H1 (cell line): ENCODE measurements around the gene DEAF1. TPM values are rescaled to one million over a fixed set of nuclear protein-coding genes. Genes with fewer than 3 reads are reported as not detected.

Experiments
- ASH2L ChIP-seq: fragments of 200-600, 300-600 bp; sonication (generic); IDR thresholded peaks from one replicate; pipeline ENCODE4 v1.7.1; 2017; ENCODE audit warnings: low read length
- ATF2 ChIP-seq: IDR thresholded peaks from 2 replicates; pipeline ENCODE4 v1.6.1; 2012; ENCODE audit warnings: low read length, inconsistent platforms
- CHD2 ChIP-seq: IDR thresholded peaks from 2 replicates; pipeline ENCODE4 v1.6.1; 2012; ENCODE audit warnings: low read length, improper control_type of control experiment
- KDM4A ChIP-seq: IDR thresholded peaks from one replicate; pipeline ENCODE4 v1.7.1; 2012; ENCODE audit warnings: low read depth, mild to moderate bottlenecking, moderate library complexity, low read length, inconsistent platforms; ENCODE audit not compliant: severe bottlenecking
- POLR2A ChIP-seq, 2 experiments: IDR thresholded peaks; 1 replicate in 1 of 2; 2 replicates in 1 of 2; pipeline ENCODE4 v1.6.1; 2011; ENCODE audit warnings: low read depth in 2 of 2, low read length in 2 of 2, mild to moderate bottlenecking in 2 of 2; ENCODE audit errors: control extremely low read depth in 1 of 2
- SIRT6 ChIP-seq: IDR thresholded peaks from one replicate; pipeline ENCODE4 v1.7.1; 2012; ENCODE audit warnings: low read length, inconsistent platforms
- USF2 ChIP-seq: IDR thresholded peaks from 2 replicates; pipeline ENCODE4 v1.6.1; 2011; ENCODE audit warnings: low read length, improper control_type of control experiment
- polyA plus RNA-seq, 7 experiments: library from polyadenylated mRNA; depleted of rRNA in 3 of 7; stranded (reverse) in 5 of 7; unstranded in 2 of 7; fragments of >200 nt in 5 of 7; fragments of 200-250 nt in 2 of 7; gene quantifications; 1 replicate in 5 of 7; 2 replicates in 1 of 7; 4 replicates in 1 of 7; pipeline versions ENCODE4 v1.2.1 to v1.2.3, GENCODE V29; 2011 to 2013; ENCODE audit warnings: missing spikeins in 2 of 7, mixed read lengths in 2 of 7
- total RNA-seq: library from RNA; stranded (reverse); fragmentation: NEBNext Ultra II Directional; extraction: Animal tissue kit (Norgen Biotek cat#: 25700); gene quantifications from 2 replicates; pipeline ENCODE4 v1.2.1, GENCODE V29; 2021

The DEAF1 gene
- total and polyA plus RNA-seq, 2 of the 8 experiments (the other 6 are each of a cell fraction or from before 2014, with no cell fraction given), result 47.3 to 58.4 TPM

- TF ChIP-seq USF2 (no peak), ASH2L (no peak), CHD2 (no peak), KDM4A (no peak), POLR2A (IDR thresholded peaks at IDR 0.05; ENCODE audit: control extremely low read depth in 1 of 2, low read depth in 2 of 2, low read length in 2 of 2) (no peak), SIRT6 (no peak), ATF2 (no peak)
Observed at GRCh38 chr11:656426-656825, 38.6 kb downstream of the DEAF1 start (continued).
